GM19452 (cell line): ENCODE measurements around the gene MKLN1.

Experiments
- ATAC-seq: cut with Tn5 transposase; IDR thresholded peaks from one replicate; pipeline ENCODE4 v1.9.1; 2021; ENCODE audit not compliant: unreplicated experiment

Gene MKLN1

DNA sequence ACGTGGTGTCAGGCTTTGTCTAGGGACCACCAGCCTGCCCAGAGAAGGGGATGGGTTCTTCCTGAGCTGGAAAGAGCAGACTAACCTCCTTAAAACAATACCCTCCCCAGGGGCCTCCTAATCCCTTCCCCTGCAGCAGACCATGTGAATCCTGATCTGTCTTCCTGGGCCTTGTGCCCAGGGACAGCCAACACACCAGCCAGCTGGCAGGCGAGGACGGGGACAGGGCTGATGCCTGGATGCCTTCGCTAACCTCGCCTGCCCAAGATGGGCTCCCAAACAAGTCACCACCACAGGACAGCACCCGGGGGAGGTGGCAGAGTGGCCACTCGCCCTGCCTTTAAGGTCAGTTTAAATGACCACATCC, 211.1 kb downstream of the MKLN1 start:
- ATAC-seq, result no peak

DNA sequence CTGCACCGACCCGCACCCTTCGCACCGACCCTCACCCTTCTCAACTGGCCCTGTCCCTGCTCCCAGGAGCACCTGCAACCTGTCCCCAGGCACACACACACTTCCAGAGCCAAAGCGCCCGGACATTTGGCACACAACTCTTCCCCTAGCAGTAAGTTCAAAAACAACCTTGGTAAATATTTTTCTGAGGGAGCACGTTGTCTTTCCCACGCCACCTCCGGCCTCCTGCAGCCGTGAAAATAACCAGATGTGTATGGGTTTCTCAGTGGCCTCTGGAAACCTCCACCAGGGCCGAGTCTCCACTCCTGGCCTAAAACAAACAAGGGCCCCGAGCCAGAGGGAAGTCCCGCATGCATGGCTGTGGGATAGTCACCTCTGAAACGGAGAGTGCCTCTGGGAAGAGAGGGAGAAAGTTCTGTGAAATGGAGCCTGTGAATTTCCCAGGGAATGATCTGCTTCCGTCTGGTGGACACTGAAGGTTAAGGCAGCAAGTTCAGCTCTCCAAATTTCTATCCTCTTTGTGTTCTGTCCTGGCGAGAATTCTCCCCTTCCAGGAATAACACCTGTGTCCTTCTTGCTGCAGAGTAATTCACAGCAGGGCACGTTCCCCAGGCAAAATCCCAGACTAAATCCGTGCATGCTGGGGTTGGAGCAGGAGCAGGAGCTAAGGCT, 213.0 kb downstream of the MKLN1 start:
- no peak for ATAC-seq

DNA sequence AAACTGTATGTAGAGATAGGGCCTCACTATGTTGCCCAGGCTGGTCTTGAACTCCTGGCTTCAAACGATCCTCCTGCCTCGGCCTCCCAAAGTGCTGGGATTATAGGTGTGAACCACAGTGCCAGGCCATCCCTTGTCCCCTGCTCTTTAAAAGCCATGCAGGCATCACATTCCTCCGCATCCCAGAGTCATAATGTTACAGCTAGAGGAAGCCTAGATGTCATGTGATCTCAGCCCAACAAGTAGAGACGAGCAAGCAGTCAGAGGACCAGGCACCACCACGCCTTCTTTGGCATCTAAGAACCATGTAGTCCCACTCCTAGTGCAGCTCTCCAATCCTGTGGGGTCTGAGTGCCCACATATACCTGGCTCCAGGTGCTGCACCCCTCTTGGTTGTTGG, 215.6 kb downstream of the MKLN1 start:
- ATAC-seq, result no peak

DNA sequence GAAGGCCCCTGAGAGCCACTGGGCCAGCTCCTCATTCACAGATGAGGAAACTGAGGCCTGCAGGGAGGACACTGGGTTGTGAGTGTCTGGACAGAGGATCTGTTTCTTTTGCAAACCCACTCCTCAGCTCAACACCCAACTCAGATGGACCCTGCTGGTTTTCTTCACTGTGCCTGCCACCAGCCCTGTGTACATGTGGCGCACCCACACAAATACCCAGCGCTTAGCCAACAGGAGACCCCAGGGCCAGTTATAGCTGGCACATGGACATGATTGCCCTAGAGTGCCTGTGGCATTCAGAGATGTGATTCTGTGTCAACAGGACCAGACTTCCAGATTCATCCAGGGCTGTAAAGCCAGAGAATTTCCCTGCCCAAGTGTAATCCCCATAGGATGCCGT, 216.3 kb downstream of the MKLN1 start:
- ATAC-seq, result no peak

DNA sequence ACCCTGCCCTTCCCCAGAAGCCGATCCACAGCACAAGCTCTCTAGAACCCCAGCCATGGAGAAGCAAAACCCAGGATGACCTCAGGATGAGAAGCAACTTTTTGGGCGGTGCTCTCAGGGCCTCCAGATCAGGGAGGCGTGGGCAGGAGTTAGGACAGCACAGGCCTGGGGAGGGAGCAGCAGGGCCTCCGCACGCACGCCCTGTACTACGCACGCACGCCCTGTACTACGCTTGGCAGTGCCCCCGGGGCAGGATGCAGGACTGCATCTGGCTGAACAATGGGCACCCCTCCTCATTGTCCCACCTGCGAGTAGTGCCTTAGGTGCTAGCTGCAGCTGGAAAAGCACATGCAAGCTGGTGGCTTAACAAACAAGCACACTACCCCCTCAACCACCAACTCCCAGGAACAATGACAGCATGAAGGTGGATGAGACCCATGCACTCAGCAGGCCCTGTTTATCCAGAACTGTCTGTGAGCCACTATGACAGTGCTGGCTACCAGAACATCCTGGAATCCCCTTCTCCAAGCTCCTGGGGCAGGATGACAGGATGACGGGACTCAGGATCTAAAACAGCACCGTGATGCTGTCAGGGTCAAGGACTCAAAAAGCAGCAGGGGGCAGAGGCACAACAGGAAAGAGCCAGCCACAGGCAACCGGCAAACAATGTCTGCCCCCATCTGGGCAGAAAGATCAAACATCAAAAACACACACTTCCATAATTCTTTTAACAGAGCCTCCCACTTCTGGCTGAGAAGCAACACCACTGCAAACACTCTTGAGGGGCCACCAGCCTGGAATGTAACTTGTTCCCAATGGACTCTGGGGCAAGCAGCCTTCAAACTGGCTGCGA, 217.0 kb downstream of the MKLN1 start:
- ATAC-seq, result no peak

DNA sequence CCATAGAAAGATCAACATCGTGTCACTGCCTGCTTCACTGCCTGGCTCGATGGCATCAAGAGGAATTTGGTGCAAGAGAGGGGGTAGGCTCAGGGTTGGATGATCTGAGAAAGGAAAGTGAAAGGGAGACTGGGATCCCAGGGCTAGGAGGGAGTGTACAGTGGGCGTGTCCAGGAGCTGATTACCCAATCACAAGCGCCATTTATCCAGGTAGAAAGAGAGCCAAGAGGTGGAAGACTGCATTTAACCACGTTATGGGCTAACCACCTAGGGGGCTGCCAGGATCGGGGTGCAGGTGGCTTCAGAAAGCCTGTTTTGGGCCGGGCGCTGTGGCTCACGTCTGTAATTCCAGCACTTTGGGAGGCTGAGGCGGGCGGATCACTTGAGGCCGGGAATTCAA, 218.4 kb downstream of the MKLN1 start:
- no peak for ATAC-seq
